ENCODE data around the gene RELN. TPM values are rescaled to one million over a fixed set of nuclear protein-coding genes. Genes with fewer than 3 reads are reported as not detected.

The RELN gene
- total and polyA plus RNA-seq, 2 donors (not counting 1 experiment from before 2014, with no cell fraction given) = not detected

- Histone ChIP-seq H3K9ac (ENCODE audit: low read length) (no peak overlapping the region), H3K9me3 (ENCODE audit: control extremely low read depth in 1 of 3, control insufficient read depth in 2 of 3, insufficient read depth in 1 of 3, low read length in 2 of 3) (no peaks in the 10 kb centered on the region), H3K4me3 (ENCODE audit: control extremely low read depth in 1 of 5, extremely low read depth in 1 of 5, insufficient read depth in 1 of 5, low read depth in 2 of 5, low read length in 4 of 5) (no peak overlapping the region), H3K27ac (ENCODE audit: low read length in 2 of 2) (no peak overlapping the region), H3K79me2 (ENCODE audit: control insufficient read depth, insufficient read depth, low read length) (no peaks in the 10 kb centered on the region), H3K4me1 (ENCODE audit: control insufficient read depth in 2 of 2, insufficient read depth in 2 of 2, low read length in 2 of 2) (no peaks in the 10 kb centered on the region), H3K27me3 (replicated peaks in 1 of 4; ENCODE audit: control extremely low read depth in 1 of 4, control insufficient read depth in 3 of 4, insufficient read depth in 4 of 4, low read length in 3 of 4) (no peaks in the 10 kb centered on the region), H4K20me1 (ENCODE audit: control insufficient read depth, insufficient read depth, low read length, poor library complexity, severe bottlenecking) (no peaks in the 10 kb centered on the region), H3K36me3 (replicated peaks in 1 of 2; ENCODE audit: control extremely low read depth in 1 of 2, control insufficient read depth in 1 of 2, extremely low read depth in 1 of 2, insufficient read depth in 2 of 2, low read length in 1 of 2) (no peaks in the 10 kb centered on the region), H3K4me2 (replicated peaks; ENCODE audit: low read depth, low read length, poor library complexity, severe bottlenecking) (no peak overlapping the region), H2AFZ (ENCODE audit: insufficient read depth, low read depth, low read length, poor library complexity, severe bottlenecking) (no peak overlapping the region)
- no peak overlapping the region for H3K4me3 Mint-ChIP-seq
- TF ChIP-seq EZH2 (IDR thresholded peaks at IDR 0.05; ENCODE audit: borderline replicate concordance, insufficient read depth, low read depth, low read length, poor library complexity, severe bottlenecking) (no peak), CTCF (IDR thresholded peaks at IDR 0.05) (no peak)
- intact Hi-C loops (cut with micrococcal nuclease) = no loop called here
- no peaks in the 10 kb centered on the region for H3K9me3 Mint-ChIP-seq (ENCODE audit: insufficient read depth)
- ChIA-PET POLR2A (no interaction called here), CTCF (no interaction called here)
- peaks cover 6% of the 10 kb centered on the region for H3K27me3 Mint-ChIP-seq
- H3K4me1 Mint-ChIP-seq = no peaks in the 10 kb centered on the region
- no peak for ATAC-seq (ENCODE audit: low read depth)
- H3K27ac Mint-ChIP-seq = no peak overlapping the region
- no peak for DNase-seq
- 100% methylated on average over 1 of the region's 3 CpGs for WGBS (ENCODE audit: insufficient coverage)
These were observed 351.7 kb downstream of the RELN start for GRCh38 chr7:103637726-103638125.

GRCh38 chr7:103637094-103637493 lies 352.4 kb downstream of the RELN start:
- Histone ChIP-seq H3K27ac (ENCODE audit: low read length in 2 of 2) (no peak overlapping the region), H3K9me3 (ENCODE audit: control extremely low read depth in 1 of 3, control insufficient read depth in 2 of 3, insufficient read depth in 1 of 3, low read length in 2 of 3) (no peaks in the 10 kb centered on the region), H3K79me2 (ENCODE audit: control insufficient read depth, insufficient read depth, low read length) (no peaks in the 10 kb centered on the region), H3K36me3 (replicated peaks in 1 of 2; ENCODE audit: control extremely low read depth in 1 of 2, control insufficient read depth in 1 of 2, extremely low read depth in 1 of 2, insufficient read depth in 2 of 2, low read length in 1 of 2) (no peaks in the 10 kb centered on the region), H3K4me2 (replicated peaks; ENCODE audit: low read depth, low read length, poor library complexity, severe bottlenecking) (no peak overlapping the region), H2AFZ (ENCODE audit: insufficient read depth, low read depth, low read length, poor library complexity, severe bottlenecking) (no peak overlapping the region), H3K27me3 (replicated peaks in 1 of 4; ENCODE audit: control extremely low read depth in 1 of 4, control insufficient read depth in 3 of 4, insufficient read depth in 4 of 4, low read length in 3 of 4) (no peaks in the 10 kb centered on the region), H4K20me1 (ENCODE audit: control insufficient read depth, insufficient read depth, low read length, poor library complexity, severe bottlenecking) (no peaks in the 10 kb centered on the region), H3K4me3 (ENCODE audit: control extremely low read depth in 1 of 5, extremely low read depth in 1 of 5, insufficient read depth in 1 of 5, low read depth in 2 of 5, low read length in 4 of 5) (no peak overlapping the region), H3K9ac (ENCODE audit: low read length) (no peak overlapping the region), H3K4me1 (ENCODE audit: control insufficient read depth in 2 of 2, insufficient read depth in 2 of 2, low read length in 2 of 2) (no peaks in the 10 kb centered on the region)
- H3K9me3 Mint-ChIP-seq (ENCODE audit: insufficient read depth) = no peaks in the 10 kb centered on the region
- DNase-seq (no peak), ATAC-seq (ENCODE audit: low read depth) (no peak)
- CTCF ChIA-PET = no interaction called here
- intact Hi-C loops (cut with micrococcal nuclease) = no loop called here
- no peak for TF ChIP-seq EZH2 (IDR thresholded peaks at IDR 0.05; ENCODE audit: borderline replicate concordance, insufficient read depth, low read depth, low read length, poor library complexity, severe bottlenecking)
- no peak for TF ChIP-seq CTCF (IDR thresholded peaks at IDR 0.05)
- no CpG with 5 or more reads among the region's 1 CpG for WGBS (ENCODE audit: insufficient coverage)
- H3K4me1 Mint-ChIP-seq = no peaks in the 10 kb centered on the region
- peaks cover 6% of the 10 kb centered on the region for H3K27me3 Mint-ChIP-seq
- no peak overlapping the region for H3K4me3 Mint-ChIP-seq
- H3K27ac Mint-ChIP-seq = no peak overlapping the region
- POLR2A ChIA-PET = no interaction called here

Data from B cell (primary cell).